IMR-90 (cell line): Measurements from ENCODE around the gene ITPR3. TPM values are rescaled to one million over a fixed set of nuclear protein-coding genes. Genes with fewer than 3 reads are reported as not detected.

ENCODE experiments used
- ATAC-seq: fragments of 200-7000 bp; cut with Tn5 transposase; 2 replicates; pipeline ENCODE4 v1.9.1; 2020; ENCODE audit warnings: low read depth, mild to moderate bottlenecking, moderate library complexity
- BruUV-seq: library from RNA; stranded (reverse); fragments of 400-500 nt; replicated peaks from 2 replicates; lab custom pipeline; 2021; lab: Mats Ljungman, UMichigan
- CTCF ChIA-PET: fragments of 300-600 bp; formaldehyde crosslinking; extraction: SDS; loops from one replicate; lab custom pipeline; 2021; ENCODE audit warnings: antibody characterized with exemption; lab: Yijun Ruan, JAX
- POLR2A ChIA-PET: fragments of 300-600 bp; sonication (Branson Sonifier 250); formaldehyde crosslinking; loops from one replicate; lab custom pipeline; 2022; ENCODE audit warnings: antibody characterized with exemption; ENCODE audit not compliant: unreplicated experiment; lab: Charles Lee
- DNase-seq: peaks from one replicate; pipeline ENCODE4 v3.0.0; 2013
- H2AFZ ChIP-seq: replicated peaks from 2 replicates; pipeline ENCODE3; 2013; ENCODE audit warnings: low read length, mild to moderate bottlenecking; ENCODE audit not compliant: poor library complexity
- H2AK5ac ChIP-seq: 2 replicates; pipeline ENCODE4 v1.6.1; 2013; ENCODE audit warnings: low read depth, low read length, inconsistent platforms
- H2AK9ac ChIP-seq: replicated peaks from 2 replicates; pipeline ENCODE3; 2013; ENCODE audit warnings: mild to moderate bottlenecking, low read depth, low read length, moderate library complexity; ENCODE audit not compliant: poor library complexity
- H2BK120ac ChIP-seq: 2 replicates; pipeline ENCODE4 v1.6.1; 2013; ENCODE audit warnings: low read depth, low read length, inconsistent platforms
- H2BK15ac ChIP-seq: 3 replicates; pipeline ENCODE4 v1.6.1; 2013; ENCODE audit warnings: low read depth, low read length, inconsistent platforms
- H2BK20ac ChIP-seq: 2 replicates; pipeline ENCODE4 v1.6.1; 2013; ENCODE audit warnings: low read depth, mild to moderate bottlenecking, inconsistent platforms, low read length, moderate library complexity
- H2BK5ac ChIP-seq: 2 replicates; pipeline ENCODE4 v1.6.1; 2013; ENCODE audit warnings: mild to moderate bottlenecking, low read depth, low read length, inconsistent platforms; ENCODE audit not compliant: poor library complexity, severe bottlenecking
- H3K14ac ChIP-seq: replicated peaks from 2 replicates; pipeline ENCODE4 v1.6.1; 2013; ENCODE audit warnings: low read depth, low read length, inconsistent platforms
- H3K18ac ChIP-seq: 2 replicates; pipeline ENCODE4 v1.6.1; 2013; ENCODE audit warnings: low read depth, low read length, control low read depth
- H3K23ac ChIP-seq: 2 replicates; pipeline ENCODE4 v1.6.1; 2013; ENCODE audit warnings: low read depth, low read length, inconsistent platforms
- H3K27ac ChIP-seq: 2 replicates; pipeline ENCODE4 v1.5.1; 2013; ENCODE audit warnings: mild to moderate bottlenecking, control low read depth, low read length; ENCODE audit not compliant: insufficient read depth
- H3K27me3 ChIP-seq: 2 replicates; pipeline ENCODE4 v1.6.1; 2013; ENCODE audit warnings: low read length; ENCODE audit not compliant: control insufficient read depth, insufficient read depth
- H3K36me3 ChIP-seq: 2 replicates; pipeline ENCODE4 v1.6.1; 2013; ENCODE audit warnings: low read length, mixed read lengths; ENCODE audit not compliant: control insufficient read depth, insufficient read depth
- H3K4ac ChIP-seq: 2 replicates; pipeline ENCODE4 v1.6.1; 2013; ENCODE audit warnings: low read depth, low read length, inconsistent platforms
- H3K4me1 ChIP-seq: 2 replicates; pipeline ENCODE4 v1.6.1; 2013; ENCODE audit warnings: low read length, mixed read lengths; ENCODE audit not compliant: control insufficient read depth, insufficient read depth
- H3K4me2 ChIP-seq: 2 replicates; pipeline ENCODE4 v1.6.1; 2013; ENCODE audit warnings: low read depth, mild to moderate bottlenecking, control low read depth, low read length, moderate library complexity
- H3K4me3 ChIP-seq: 2 replicates; pipeline ENCODE4 v1.5.1; 2013; ENCODE audit warnings: low read depth, mild to moderate bottlenecking, control low read depth, low read length, moderate library complexity; ENCODE audit not compliant: insufficient read depth
- H3K56ac ChIP-seq: 2 replicates; pipeline ENCODE4 v1.6.1; 2013; ENCODE audit warnings: low read length, inconsistent platforms; ENCODE audit not compliant: insufficient read depth; ENCODE audit errors: extremely low read depth
- H3K79me1 ChIP-seq, 2 experiments: 2 replicates each; pipeline ENCODE4 v1.6.1; 2013; ENCODE audit warnings: low read length in 2 of 2, inconsistent platforms in 1 of 2, low read depth in 1 of 2
- H3K9ac ChIP-seq: 2 replicates; pipeline ENCODE4 v1.6.1; 2013; ENCODE audit warnings: low read depth, low read length, control low read depth
- H3K9me1 ChIP-seq: 2 replicates; pipeline ENCODE4 v1.6.1; 2013; ENCODE audit warnings: low read length, inconsistent platforms; ENCODE audit not compliant: insufficient read depth
- H3K9me3 ChIP-seq: 2 replicates; pipeline ENCODE4 v1.6.1; 2013; ENCODE audit warnings: low read length; ENCODE audit not compliant: control insufficient read depth, insufficient read depth
- H4K20me1 ChIP-seq: 2 replicates; pipeline ENCODE4 v1.6.1; 2013; ENCODE audit warnings: low read length, inconsistent platforms; ENCODE audit not compliant: insufficient read depth
- H4K5ac ChIP-seq: 2 replicates; pipeline ENCODE4 v1.6.1; 2013; ENCODE audit warnings: mild to moderate bottlenecking, low read depth, low read length, control low read depth
- H4K8ac ChIP-seq, 2 experiments: 2 replicates each; pipeline ENCODE4 v1.6.1; 2013; ENCODE audit warnings: low read depth in 2 of 2, low read length in 2 of 2, control low read depth in 1 of 2, inconsistent platforms in 1 of 2
- H4K91ac ChIP-seq: 2 replicates; pipeline ENCODE4 v1.6.1; 2013; ENCODE audit warnings: low read depth, low read length, inconsistent platforms; ENCODE audit not compliant: insufficient read depth
- BHLHE40 ChIP-seq: fragments of 150-350 bp; IDR thresholded peaks from 2 replicates; pipeline ENCODE4 v1.6.1; 2016; ENCODE audit warnings: mild to moderate bottlenecking, low read depth, low read length
- CEBPB ChIP-seq: IDR thresholded peaks from 2 replicates; pipeline ENCODE4 v1.6.1; 2012; ENCODE audit warnings: low read depth, low read length, improper control_type of control experiment
- CHD1 ChIP-seq: IDR thresholded peaks from 2 replicates; pipeline ENCODE4 v1.6.1; 2012; ENCODE audit warnings: low read depth, low read length, improper control_type of control experiment
- FOS ChIP-seq: fragments of 150-350 bp; IDR thresholded peaks from 2 replicates; pipeline ENCODE4 v1.6.1; 2016; ENCODE audit warnings: low read depth, low read length
- MAFK ChIP-seq: IDR thresholded peaks from 2 replicates; pipeline ENCODE4 v1.6.1; 2012; ENCODE audit warnings: low read depth, low read length, improper control_type of control experiment
- MAZ ChIP-seq: IDR thresholded peaks from 2 replicates; pipeline ENCODE4 v1.6.1; 2012; ENCODE audit warnings: low read depth, mild to moderate bottlenecking, low read length, improper control_type of control experiment, moderate library complexity, borderline replicate concordance
- MXI1 ChIP-seq: IDR thresholded peaks from 2 replicates; pipeline ENCODE4 v1.6.1; 2012; ENCODE audit warnings: low read depth, mild to moderate bottlenecking, low read length, moderate library complexity, borderline replicate concordance
- NFE2L2 ChIP-seq: fragments of 150-350 bp; IDR thresholded peaks from 2 replicates; pipeline ENCODE4 v1.6.1; 2016; ENCODE audit warnings: low read depth, mild to moderate bottlenecking, low read length
- POLR2A ChIP-seq: IDR thresholded peaks from 2 replicates; pipeline ENCODE4 v1.6.1; 2012; ENCODE audit warnings: mild to moderate bottlenecking, low read depth, low read length
- RCOR1 ChIP-seq: IDR thresholded peaks from 2 replicates; pipeline ENCODE4 v1.6.1; 2012; ENCODE audit warnings: mild to moderate bottlenecking, low read length, improper control_type of control experiment; ENCODE audit not compliant: insufficient replicate concordance
- RFX5 ChIP-seq: IDR thresholded peaks from 2 replicates; pipeline ENCODE4 v1.8.0; 2012; ENCODE audit warnings: low read depth, mild to moderate bottlenecking, low read length, moderate library complexity
- SMC3 ChIP-seq: fragments of 150-350 bp; IDR thresholded peaks from 2 replicates; pipeline ENCODE4 v1.6.1; 2016; ENCODE audit warnings: low read depth, mild to moderate bottlenecking, antibody characterized with exemption, low read length, moderate library complexity
- WGBS, 2 experiments: methylation state at CpG; one replicate each; pipeline versions ENCODE4 v1.1.5 to v1.1.7; 2013; ENCODE audit warnings: missing lambda C conversion rate in 2 of 2; ENCODE audit not compliant: insufficient read length in 1 of 2; ENCODE audit errors: extremely low coverage in 2 of 2; 5-methylcytosine and 5-hydroxymethylcytosine counted together
- dilution Hi-C: fragments of 300-500 bp; cut with HindIII; formaldehyde crosslinking; loops from one replicate; pipeline ENCODE4 v1.14.3; 2018; ENCODE audit warnings: low sequenced_read_pairs; ENCODE audit not compliant: unreplicated experiment
- in situ Hi-C: fragments of 300-500 bp; cut with MboI; formaldehyde crosslinking; loops from 3 replicates; pipeline ENCODE4 v1.14.3; 2019; ENCODE audit warnings: low sequenced_read_pairs, inconsistent platforms, mixed read lengths
- intact Hi-C: fragments of 100-400 bp; cut with micrococcal nuclease; formaldehyde crosslinking; loops from 2 replicates; pipeline ENCODE4 v1.10.0; 2022
- polyA plus RNA-seq, 3 experiments: library from polyadenylated mRNA; depleted of rRNA; stranded (reverse); fragments of >200 nt; gene quantifications; 2 replicates each; pipeline ENCODE4 v1.2.3, GENCODE V29; 2012; ENCODE audit warnings: low replicate concordance in 1 of 3
- total RNA-seq: library from RNA; depleted of rRNA; stranded (reverse); fragments of >200 nt; gene quantifications from 2 replicates; pipeline ENCODE4 v1.2.3, GENCODE V29; 2012
- TF ChIP-seq, protein P1 (sequence below): conservative IDR thresholded peaks from 2 replicates; pipeline ENCODE4 v1.5.1; 2012; ENCODE audit warnings: mild to moderate bottlenecking, low read depth, low read length, improper control_type of control experiment
- TF ChIP-seq, protein P2 (sequence below): fragments of 150-350 bp; IDR thresholded peaks from 2 replicates; pipeline ENCODE4 v1.6.1; 2017; ENCODE audit warnings: mild to moderate bottlenecking, antibody characterized with exemption, low read length, low read depth
- TF ChIP-seq, protein P3 (sequence below): fragments of 150-350 bp; IDR thresholded peaks from 2 replicates; pipeline ENCODE4 v1.6.1; 2016; ENCODE audit warnings: low read depth, mild to moderate bottlenecking, low read length, moderate library complexity, borderline replicate concordance

The ITPR3 gene
- total and polyA plus RNA-seq, 2 of the 4 experiments (the other 2 are of a cell fraction) = 1.6 to 3.7 TPM

DNA sequence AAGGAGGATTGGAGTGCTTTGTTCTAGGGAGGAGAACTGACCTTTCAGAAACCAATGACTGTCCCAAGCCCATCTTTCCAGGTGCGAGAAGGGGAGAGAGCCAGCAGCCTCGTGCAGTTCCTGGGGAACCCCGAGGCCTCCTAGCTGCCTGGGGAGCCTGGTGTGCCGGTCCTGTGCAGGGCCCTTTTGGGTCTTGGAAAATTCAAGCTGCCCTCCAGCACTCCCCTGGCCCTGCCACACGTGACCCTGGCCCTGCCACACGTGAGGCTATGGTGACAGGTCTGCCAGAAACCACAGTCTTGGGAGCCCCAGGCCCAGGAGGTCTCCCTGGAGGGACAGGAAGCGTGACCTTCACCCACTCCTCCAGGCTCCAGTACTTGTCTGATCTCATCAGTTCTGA is 109.9 kb downstream of the ITPR3 start:
- POLR2A ChIA-PET = no interaction called here
- CTCF ChIA-PET = no interaction called here
- BruUV-seq = no TSS peak
- no peaks in the 10 kb centered on the region for H4K20me1 ChIP-seq
- H3K9ac ChIP-seq = no peak overlapping the region
- 80% methylated on average over 1 of the region's 7 CpGs; no CpG with 5 or more reads in 1 of the 2 experiments for WGBS, 2 experiments
- no peaks in the 10 kb centered on the region for H3K36me3 ChIP-seq
- H3K4me1 ChIP-seq = no peaks in the 10 kb centered on the region
- no peak overlapping the region for H3K4ac ChIP-seq
- H2AFZ ChIP-seq = no peak overlapping the region
- no peaks in the 10 kb centered on the region for H3K9me3 ChIP-seq
- H2BK5ac ChIP-seq = no peak overlapping the region
- H2BK20ac ChIP-seq = no peak overlapping the region
- H4K8ac ChIP-seq = no peak overlapping the region
- H4K91ac ChIP-seq = no peak overlapping the region
- H3K9me1 ChIP-seq = no peaks in the 10 kb centered on the region
- DNase-seq = no peak
- TF ChIP-seq MXI1 = no peak
- TF ChIP-seq, protein P1, sequence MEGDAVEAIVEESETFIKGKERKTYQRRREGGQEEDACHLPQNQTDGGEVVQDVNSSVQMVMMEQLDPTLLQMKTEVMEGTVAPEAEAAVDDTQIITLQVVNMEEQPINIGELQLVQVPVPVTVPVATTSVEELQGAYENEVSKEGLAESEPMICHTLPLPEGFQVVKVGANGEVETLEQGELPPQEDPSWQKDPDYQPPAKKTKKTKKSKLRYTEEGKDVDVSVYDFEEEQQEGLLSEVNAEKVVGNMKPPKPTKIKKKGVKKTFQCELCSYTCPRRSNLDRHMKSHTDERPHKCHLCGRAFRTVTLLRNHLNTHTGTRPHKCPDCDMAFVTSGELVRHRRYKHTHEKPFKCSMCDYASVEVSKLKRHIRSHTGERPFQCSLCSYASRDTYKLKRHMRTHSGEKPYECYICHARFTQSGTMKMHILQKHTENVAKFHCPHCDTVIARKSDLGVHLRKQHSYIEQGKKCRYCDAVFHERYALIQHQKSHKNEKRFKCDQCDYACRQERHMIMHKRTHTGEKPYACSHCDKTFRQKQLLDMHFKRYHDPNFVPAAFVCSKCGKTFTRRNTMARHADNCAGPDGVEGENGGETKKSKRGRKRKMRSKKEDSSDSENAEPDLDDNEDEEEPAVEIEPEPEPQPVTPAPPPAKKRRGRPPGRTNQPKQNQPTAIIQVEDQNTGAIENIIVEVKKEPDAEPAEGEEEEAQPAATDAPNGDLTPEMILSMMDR = no peak
- TF ChIP-seq, protein P2, sequence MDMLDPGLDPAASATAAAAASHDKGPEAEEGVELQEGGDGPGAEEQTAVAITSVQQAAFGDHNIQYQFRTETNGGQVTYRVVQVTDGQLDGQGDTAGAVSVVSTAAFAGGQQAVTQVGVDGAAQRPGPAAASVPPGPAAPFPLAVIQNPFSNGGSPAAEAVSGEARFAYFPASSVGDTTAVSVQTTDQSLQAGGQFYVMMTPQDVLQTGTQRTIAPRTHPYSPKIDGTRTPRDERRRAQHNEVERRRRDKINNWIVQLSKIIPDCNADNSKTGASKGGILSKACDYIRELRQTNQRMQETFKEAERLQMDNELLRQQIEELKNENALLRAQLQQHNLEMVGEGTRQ = no peak
- TF ChIP-seq RFX5 = no peak
- TF ChIP-seq, protein P3, sequence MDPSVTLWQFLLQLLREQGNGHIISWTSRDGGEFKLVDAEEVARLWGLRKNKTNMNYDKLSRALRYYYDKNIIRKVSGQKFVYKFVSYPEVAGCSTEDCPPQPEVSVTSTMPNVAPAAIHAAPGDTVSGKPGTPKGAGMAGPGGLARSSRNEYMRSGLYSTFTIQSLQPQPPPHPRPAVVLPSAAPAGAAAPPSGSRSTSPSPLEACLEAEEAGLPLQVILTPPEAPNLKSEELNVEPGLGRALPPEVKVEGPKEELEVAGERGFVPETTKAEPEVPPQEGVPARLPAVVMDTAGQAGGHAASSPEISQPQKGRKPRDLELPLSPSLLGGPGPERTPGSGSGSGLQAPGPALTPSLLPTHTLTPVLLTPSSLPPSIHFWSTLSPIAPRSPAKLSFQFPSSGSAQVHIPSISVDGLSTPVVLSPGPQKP = no peak
- TF ChIP-seq CEBPB = no peak
- no peak for TF ChIP-seq MAFK
- no peak for TF ChIP-seq CHD1
- no peak for TF ChIP-seq POLR2A
- TF ChIP-seq FOS = no peak
- TF ChIP-seq SMC3 = no peak
- TF ChIP-seq BHLHE40 = no peak
- TF ChIP-seq MAZ = no peak
- no peak for TF ChIP-seq RCOR1
- no peak for TF ChIP-seq NFE2L2
- no peak overlapping the region for H2AK5ac ChIP-seq
- H3K79me1 ChIP-seq = no peaks in the 10 kb centered on the region
- H3K23ac ChIP-seq = no peak overlapping the region
- H3K14ac ChIP-seq = no peak overlapping the region
- ATAC-seq = no peak
- no peak overlapping the region for H2BK120ac ChIP-seq
- peaks cover 14% of the 10 kb centered on the region; the same call in 1 of the 2 replicates for H3K27me3 ChIP-seq
- dilution Hi-C loops (no loop called here), in situ Hi-C loops (no loop called here), intact Hi-C loops (no loop called here)
- H4K5ac ChIP-seq = no peak overlapping the region
- H2AK9ac ChIP-seq = no peak overlapping the region
- no peak overlapping the region for H3K4me3 ChIP-seq
- no peak overlapping the region for H3K56ac ChIP-seq
- H3K27ac ChIP-seq = no peak overlapping the region
- H2BK15ac ChIP-seq = no peak overlapping the region
- no peak overlapping the region for H3K4me2 ChIP-seq
- no peak overlapping the region for H3K18ac ChIP-seq
